ENCODE data around the gene NT5DC1. TPM values are rescaled to one million over a fixed set of nuclear protein-coding genes. Genes with fewer than 3 reads are reported as not detected.
A peak's percentile ranks its signal among the peaks of the same experiment; 100 is the strongest.

The NT5DC1 gene
- total RNA-seq, 1 donor from 2014 or later, result 46.0 TPM

GRCh38 chr6:116206231-116206903 lies 105.7 kb downstream of the NT5DC1 start:
- Histone ChIP-seq H3K9me3 (no peaks in the 10 kb centered on the region), H3K27me3 (ENCODE audit: low read depth) (no peaks in the 10 kb centered on the region), H3K4me3 (no peak overlapping the region), H3K4me1 (no peaks in the 10 kb centered on the region), H3K27ac (no peak overlapping the region), H3K36me3 (no peaks in the 10 kb centered on the region)
- TF ChIP-seq, protein P1, sequence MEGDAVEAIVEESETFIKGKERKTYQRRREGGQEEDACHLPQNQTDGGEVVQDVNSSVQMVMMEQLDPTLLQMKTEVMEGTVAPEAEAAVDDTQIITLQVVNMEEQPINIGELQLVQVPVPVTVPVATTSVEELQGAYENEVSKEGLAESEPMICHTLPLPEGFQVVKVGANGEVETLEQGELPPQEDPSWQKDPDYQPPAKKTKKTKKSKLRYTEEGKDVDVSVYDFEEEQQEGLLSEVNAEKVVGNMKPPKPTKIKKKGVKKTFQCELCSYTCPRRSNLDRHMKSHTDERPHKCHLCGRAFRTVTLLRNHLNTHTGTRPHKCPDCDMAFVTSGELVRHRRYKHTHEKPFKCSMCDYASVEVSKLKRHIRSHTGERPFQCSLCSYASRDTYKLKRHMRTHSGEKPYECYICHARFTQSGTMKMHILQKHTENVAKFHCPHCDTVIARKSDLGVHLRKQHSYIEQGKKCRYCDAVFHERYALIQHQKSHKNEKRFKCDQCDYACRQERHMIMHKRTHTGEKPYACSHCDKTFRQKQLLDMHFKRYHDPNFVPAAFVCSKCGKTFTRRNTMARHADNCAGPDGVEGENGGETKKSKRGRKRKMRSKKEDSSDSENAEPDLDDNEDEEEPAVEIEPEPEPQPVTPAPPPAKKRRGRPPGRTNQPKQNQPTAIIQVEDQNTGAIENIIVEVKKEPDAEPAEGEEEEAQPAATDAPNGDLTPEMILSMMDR (IDR thresholded peaks at IDR 0.05), result no peak
- intact Hi-C loops (cut with DNase I), result no loop called here
- peak in 1 of 2 donors; percentile 57 for ATAC-seq
- DNase-seq, result no peak

DNA sequence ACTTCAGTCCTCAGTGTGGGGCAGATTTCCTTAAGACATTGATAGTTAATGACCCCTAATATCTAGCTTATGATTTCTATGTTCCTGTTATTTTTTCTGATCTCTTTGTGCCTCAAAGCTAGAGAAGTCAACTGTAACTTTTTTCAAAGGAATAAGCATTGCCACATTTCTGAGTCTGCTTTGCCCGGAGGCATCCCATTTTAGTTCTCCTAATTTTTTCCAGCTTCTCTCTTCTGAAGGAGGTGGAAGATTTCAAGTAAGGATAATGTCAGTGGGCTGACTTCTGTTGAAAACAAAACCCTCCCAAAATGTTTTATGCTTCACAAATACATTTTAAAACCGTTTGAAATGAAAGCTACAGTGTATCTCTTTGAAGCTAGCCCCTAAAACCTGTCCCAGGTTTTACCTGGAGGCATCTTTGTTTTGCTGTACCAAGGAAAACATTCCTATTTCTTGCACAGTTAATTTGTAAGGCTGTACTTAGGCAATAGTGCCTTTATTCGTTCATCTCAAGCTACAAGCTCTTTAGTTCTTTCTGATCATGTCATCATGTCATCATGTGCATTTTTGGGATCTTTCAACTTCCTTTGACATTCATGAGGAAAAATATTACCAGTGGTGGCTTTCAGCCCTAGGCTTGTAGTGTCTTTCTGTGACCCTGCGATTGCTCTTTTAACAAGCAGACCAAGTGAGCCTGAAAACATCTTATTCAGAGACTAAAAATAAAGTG lies 107.6 kb downstream of the NT5DC1 start:
- no peak overlapping the region for H3K4me3 ChIP-seq
- TF ChIP-seq, protein P1 (IDR thresholded peaks at IDR 0.05), result no peak
- H3K4me1 ChIP-seq, result no peaks in the 10 kb centered on the region
- H3K27ac ChIP-seq, result no peak overlapping the region
- no peaks in the 10 kb centered on the region for H3K36me3 ChIP-seq
- ATAC-seq (no peak), DNase-seq (no peak)
- H3K27me3 ChIP-seq (ENCODE audit: low read depth), result no peaks in the 10 kb centered on the region
- no peaks in the 10 kb centered on the region for H3K9me3 ChIP-seq
- intact Hi-C loops (cut with DNase I), result no loop called here

- TF ChIP-seq, protein P1 (IDR thresholded peaks at IDR 0.05), result no peak
- intact Hi-C loops (cut with DNase I), result no loop called here
- H3K4me1 ChIP-seq, result no peaks in the 10 kb centered on the region
- no peak for DNase-seq
- no peaks in the 10 kb centered on the region for H3K9me3 ChIP-seq
- H3K27me3 ChIP-seq (ENCODE audit: low read depth), result no peaks in the 10 kb centered on the region
- H3K27ac ChIP-seq, result no peak overlapping the region
- no peak overlapping the region for H3K4me3 ChIP-seq
- no peak for ATAC-seq
- no peaks in the 10 kb centered on the region for H3K36me3 ChIP-seq
Measured at GRCh38 chr6:116210316-116210715, 109.7 kb downstream of the NT5DC1 start.

DNA sequence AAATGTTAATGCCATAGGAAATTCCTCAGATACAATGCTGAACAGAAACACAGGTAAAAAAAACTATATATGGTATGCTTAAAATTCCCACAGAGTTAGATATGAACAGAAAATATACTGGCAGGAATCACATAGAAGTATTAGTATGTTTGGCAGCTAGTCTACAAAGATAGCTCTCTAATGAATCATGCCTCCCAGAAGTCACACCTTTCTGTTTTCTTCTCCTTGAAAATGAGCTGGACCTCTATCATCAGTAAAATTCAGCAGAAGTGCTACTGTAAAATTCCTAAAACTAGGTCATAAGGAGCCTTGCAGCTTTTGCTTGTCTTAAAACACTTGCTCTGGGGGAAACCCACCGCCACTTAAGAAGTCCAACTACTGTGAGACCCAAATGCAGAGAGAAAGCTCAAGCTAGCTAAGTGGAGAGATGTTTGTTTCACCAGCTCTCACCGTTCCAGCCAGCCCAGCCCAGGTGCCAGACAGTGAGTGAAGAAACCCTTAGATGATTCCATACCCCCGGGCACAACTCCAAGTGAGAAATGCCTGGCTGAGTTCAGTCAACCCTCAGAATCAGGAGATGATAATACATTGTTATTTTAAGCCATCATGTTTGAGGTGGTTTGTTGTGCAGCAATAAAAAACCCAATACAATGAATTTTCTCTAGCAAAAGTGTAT lies 110.2 kb downstream of the NT5DC1 start:
- no peaks in the 10 kb centered on the region for H3K4me1 ChIP-seq
- no peaks in the 10 kb centered on the region for H3K36me3 ChIP-seq
- H3K27me3 ChIP-seq (ENCODE audit: low read depth), result no peaks in the 10 kb centered on the region
- no peaks in the 10 kb centered on the region for H3K9me3 ChIP-seq
- intact Hi-C loops (cut with DNase I), result no loop called here
- DNase-seq, result no peak
- ATAC-seq, result peak in 1 of 2 donors; percentile 69
- H3K27ac ChIP-seq, result no peak overlapping the region
- H3K4me3 ChIP-seq, result no peak overlapping the region
- TF ChIP-seq, protein P1 (IDR thresholded peaks at IDR 0.05), result no peak

- TF ChIP-seq, protein P1 (IDR thresholded peaks at IDR 0.05), result no peak
- H3K4me1 ChIP-seq, result no peaks in the 10 kb centered on the region
- H3K27me3 ChIP-seq (ENCODE audit: low read depth), result no peaks in the 10 kb centered on the region
- H3K4me3 ChIP-seq, result no peak overlapping the region
- no peaks in the 10 kb centered on the region for H3K36me3 ChIP-seq
- H3K9me3 ChIP-seq, result no peaks in the 10 kb centered on the region
- no peak for DNase-seq
- ATAC-seq, result no peak
- intact Hi-C loops (cut with DNase I), result no loop called here
- no peak overlapping the region for H3K27ac ChIP-seq
Measured at GRCh38 chr6:116214681-116215080, 114.0 kb downstream of the NT5DC1 start.

Data from lower lobe of right lung (tissue), 2 donors.